ENCODE measurements around the gene CDKN2B-AS1.

Gene CDKN2B-AS1

DNA sequence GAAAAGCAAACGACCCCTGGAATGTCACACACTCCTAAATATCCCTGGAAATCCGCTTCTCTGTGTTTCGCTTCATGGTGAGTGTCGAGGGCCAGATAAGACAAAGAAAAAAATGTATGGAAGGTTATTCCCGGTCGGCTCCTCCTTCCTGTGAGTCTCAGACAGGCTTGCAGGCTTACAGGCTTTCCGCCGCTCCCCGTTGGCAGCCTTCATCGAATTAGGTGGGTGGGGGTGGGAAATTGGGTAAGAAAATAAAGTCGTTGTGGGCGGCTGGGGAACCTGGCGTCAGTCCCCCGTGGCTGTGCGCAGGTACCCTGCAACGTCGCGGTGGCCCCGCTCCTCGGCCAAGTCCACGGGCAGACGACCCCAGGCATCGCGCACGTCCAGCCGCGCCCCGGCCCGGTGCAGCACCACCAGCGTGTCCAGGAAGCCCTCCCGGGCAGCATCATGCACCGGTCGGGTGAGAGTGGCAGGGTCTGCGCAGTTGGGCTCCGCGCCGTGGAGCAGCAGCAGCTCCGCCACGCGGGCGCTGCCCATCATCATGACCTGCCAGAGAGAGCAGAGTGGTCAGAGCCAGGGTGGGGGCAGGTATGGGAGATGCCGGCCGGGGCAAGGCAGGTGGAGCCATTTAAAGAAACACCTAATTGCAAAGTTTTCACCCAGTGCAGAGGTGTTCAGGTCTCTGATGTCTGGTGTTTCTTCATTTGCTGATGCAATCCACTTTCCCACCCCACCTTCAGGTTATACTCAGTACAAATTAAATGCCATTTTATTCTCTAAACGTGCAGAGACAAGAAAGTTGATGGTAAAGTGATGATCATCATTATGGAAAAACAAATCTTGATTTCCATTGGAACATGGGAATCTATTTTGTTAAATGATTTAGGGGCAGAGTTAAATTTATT is 11.4 kb downstream of the CDKN2B-AS1 start:
- no peak for DNase-seq (ENCODE audit: low read depth)

DNA sequence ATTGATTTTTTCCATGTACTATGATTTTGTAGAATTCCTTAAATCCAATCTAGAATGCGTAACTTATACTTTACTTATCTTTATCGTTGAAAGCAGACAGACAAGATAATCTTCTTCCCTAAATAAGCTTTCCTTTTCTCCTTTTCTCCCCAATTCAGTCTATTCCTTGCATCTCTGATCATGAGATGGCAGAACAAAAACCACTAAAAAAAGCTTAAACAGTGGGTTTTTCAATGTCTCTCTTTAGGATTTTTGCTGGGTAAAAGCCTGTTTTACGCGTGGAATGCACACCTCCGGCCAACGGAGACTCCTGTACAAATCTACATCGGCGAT is 13.8 kb downstream of the CDKN2B-AS1 start:
- DNase-seq (ENCODE audit: low read depth) = no peak

DNA sequence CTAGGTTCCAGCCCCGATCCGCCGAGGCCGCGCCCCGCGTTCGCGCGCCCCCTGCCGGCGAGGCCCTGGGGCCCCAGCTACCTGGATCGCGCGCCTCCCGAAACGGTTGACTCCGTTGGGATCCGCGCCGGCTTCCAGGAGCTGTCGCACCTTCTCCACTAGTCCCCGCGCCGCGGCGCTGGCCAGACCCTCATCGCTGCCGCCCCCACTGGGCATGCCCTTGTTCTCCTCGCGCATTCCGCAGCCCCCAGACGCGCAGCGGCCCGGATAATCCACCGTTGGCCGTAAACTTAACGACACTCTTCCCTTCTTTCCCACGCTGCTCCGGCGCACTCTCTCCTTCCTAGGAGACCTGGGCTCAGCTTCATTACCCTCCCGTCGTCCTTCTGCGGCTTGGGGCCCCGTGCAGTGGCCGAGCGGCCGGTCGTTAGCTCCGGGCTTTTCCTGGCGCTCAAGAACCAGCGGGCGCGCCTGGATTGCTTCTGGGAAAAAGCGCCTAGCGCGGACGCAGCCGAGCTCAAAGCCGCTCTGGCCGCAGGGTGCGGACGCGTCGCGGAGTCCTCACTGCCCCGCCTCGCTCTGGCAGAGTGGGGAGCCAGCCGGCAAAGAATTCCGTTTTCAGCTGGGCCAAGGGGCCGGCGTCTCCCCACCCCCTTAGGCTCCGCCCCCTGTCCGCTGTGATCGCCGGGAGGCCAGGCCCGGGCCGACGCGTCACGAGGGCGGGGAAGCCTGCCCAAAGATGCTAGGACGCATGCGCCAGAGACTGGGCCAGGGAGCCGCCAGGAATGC is 14.3 kb downstream of the CDKN2B-AS1 start, which contains the start of gene CDKN2B:
TSS of gene CDKN2B (minus strand) at position 589 of the 789 bp plus-strand sequence. CDS start at position 237, 352 bp downstream.
- peak; percentile 97 for DNase-seq (ENCODE audit: low read depth)

DNA sequence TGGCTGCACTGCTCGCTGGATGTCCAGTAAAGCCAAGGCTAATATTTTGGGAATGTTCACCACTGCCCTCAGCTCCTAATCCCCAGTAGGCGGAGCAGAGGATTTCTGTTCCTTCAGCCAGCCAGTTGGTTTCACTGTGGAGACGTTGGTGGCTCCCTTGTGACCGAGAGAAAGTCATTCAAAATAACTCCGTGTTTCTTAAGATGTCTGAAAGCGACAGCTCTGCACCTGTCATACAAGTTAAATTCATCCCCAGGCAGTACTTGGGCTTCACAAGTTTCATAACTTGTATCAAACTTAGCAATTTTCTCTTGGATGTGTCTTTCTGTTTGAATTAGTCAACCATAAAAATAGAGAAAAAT is 14.9 kb downstream of the CDKN2B-AS1 start:
- no peak for DNase-seq (ENCODE audit: low read depth)

DNA sequence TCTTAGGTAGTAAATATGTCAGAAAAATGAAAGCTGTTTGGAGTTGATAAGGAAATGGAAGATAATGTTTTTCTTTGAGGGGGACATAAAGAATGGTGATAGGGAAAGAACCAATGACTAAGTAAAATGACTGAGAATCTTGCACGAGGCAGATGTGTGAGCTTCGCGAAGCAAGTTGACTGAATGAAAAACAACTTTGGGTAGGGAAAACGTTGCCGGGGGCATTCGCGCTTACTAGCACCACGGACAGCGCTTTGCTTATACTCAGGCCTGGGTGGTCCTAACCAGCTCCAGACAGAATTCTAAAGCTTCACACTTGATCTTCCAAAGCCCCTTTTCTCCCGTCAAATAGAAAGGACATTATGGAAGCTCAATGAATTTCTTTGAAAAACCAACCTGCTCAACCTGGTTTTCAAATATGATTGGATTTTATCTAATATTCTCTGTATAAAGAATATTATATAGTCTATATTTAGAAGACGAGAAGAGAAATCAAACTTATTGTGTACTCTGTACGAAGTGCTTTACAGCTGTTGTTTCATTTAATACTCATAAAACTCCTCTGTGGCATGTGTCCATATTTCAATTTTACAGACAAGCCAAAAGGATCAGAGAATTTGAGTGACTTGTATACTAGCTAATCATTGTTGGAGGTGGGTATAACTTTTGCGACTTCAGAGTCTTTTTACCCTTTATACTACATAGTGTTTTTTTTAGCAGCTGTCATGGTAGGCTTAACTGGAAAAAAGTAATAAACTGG is 16.5 kb downstream of the CDKN2B-AS1 start:
- no peak for DNase-seq (ENCODE audit: low read depth)

DNA sequence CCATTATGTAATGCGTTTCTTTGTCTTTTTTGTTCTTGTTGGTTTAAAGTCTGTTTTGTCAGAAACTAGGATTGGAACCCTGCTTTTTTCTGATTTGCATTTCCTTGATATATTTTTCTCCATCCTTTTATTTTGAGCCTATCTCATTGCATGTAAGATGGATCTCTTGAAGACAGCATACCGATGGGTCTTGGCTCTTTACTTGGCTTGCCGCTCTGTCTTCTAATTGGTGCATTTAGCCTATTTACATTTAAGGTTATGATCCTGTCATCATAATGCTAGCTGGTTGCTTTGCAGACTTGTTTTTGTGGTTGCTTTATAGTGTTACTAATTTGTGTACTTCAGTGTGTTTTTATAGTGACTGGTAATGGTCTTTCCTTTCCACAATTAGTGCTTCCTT is 27.8 kb downstream of the CDKN2B-AS1 start:
- no peak for DNase-seq (ENCODE audit: low read depth)

DNA sequence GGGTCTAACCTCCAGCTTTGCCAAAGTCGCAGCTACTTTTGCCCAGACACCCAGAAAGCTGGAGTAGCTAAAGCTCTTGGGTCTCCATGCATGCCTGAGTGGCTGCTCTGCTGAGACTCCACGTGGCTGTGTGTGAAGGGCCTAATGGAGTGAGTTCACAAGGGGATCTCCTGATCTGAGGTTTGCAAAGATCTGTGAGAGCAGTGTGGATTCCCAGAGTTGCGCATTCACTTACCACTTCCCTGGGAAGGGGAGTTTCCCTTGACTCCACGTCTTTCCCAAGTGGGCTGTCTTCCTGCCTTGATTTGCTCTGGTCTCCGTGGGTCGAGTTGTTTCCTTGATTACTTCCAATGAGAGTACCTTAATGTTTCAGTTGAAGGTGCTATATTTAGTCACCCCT is 32.1 kb downstream of the CDKN2B-AS1 start:
- DNase-seq (ENCODE audit: low read depth) = no peak

DNA sequence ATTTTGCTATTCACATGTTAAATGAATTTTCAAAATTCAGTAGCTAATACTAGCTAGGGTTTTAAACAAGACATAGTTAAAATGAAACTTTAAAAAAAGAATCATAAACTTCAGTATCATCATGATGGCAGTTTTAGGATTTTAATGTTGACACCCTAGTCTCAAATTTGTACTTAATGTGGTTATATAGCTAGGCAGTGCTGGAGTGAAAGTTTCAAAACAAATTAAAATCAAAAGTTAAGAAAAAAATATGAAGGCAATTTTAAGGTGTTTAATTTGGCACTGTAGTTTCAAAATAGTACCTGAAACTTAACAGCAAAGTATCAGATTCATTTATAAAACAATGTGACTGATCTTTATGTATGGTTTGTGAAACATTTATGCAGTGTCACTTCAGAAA is 33.8 kb downstream of the CDKN2B-AS1 start:
- DNase-seq (ENCODE audit: low read depth) = no peak

DNA sequence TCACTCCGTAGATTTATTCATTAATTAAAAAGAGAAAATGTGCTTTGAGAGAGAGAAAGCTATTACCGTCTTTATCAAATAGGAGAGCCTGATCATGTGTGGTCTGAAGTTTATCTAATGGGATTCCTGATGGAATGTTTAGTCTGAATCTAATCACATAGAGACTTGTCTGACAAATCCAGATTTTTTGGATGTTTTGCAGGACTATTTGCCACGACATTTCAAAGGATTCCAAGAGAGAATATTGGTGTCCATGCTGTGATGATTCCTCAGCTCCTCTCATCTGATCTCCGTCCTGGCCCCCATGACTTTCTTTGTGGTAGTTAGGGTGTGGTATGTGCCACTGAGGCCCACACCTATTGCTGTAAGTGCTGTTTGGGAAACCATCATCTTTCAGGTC is 34.6 kb downstream of the CDKN2B-AS1 start:
- no peak for DNase-seq (ENCODE audit: low read depth)

DNA sequence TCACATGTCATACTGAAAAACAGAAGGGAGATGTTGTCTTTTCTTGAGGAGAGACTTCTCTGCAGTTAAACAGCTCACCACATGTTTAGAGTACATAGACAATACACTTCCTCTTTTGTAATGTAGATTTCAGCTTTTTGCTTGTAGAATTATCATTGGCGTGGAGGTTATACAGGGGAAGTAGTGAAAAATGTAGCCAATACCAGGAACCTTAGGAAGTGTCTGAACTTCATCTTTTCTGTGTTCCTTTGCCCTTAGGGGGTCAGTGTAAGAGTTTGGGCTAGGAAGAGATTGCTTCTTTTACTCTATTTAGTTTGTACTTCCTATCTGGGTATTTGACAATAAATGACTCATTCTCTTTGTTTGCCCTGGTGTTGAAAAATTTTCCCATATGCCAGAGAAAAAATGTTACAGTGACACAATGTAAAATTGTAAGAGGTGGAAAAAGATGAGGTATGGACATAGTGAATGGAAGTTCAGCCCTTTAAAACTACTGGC is 35.6 kb downstream of the CDKN2B-AS1 start:
- DNase-seq (ENCODE audit: low read depth) = peak; percentile 71

DNA sequence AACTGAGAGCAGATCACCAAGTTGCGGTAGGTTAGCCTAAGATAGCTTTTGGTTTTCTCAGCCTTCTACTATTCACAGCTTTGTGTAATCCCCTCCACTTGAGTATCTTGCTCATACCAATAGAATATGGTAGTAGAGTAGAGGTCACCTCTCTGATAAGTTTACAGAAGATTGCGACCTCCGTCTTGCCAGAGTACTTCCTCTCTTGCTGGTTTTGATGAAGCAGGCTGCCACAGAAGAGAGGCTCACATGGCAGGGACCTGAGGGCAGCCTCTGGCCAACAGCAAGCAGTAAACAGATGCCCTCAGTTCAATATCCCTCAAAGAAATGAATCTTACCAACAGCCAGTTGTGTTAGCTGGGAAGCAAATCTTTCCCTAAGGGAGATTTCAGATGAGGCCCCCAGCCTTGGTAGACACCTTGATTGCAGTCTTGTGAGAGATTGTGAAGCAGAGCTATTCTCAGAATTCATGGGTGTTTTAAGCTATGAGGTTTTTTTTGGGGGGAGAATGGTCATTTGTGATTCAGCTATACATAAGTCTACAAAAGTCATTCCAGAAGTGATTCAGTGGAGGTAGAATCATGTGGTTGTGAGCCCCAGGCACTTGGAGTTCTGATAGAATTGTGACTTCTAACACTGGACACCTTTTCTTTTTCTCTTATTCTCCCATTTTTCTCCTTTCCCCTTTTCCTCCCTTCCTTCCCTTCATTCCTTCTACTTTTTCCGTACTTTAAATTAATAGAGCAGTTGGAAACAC is 37.2 kb downstream of the CDKN2B-AS1 start:
- DNase-seq (ENCODE audit: low read depth) = no peak

DNA sequence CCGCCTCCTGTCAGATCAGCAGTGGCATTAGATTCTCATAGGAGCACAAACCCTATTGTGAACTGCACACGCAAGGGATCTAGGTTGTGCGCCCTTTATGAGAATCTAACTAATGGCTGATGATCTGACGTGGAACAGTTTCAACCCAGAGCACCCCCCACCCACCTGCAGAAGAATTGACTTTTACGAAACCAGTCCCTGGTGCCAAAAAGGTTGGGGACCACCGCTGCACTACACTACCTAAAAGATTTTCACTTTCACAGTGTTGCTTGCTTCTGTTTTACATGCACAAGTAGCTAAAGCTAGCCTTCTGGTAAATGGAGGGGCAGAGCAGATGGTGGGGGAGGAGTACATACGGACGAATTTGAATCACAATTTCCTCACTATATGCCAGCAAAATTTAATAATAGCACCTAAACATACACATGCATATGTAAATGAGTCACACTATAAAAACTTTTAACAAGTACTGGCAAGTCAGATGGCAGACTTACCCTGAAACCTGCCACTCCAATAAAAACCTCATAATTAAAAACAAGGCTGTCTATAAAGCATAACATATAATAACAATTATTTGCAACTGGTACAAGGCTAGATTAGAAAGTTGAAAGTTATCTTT is 38.5 kb downstream of the CDKN2B-AS1 start:
- DNase-seq (ENCODE audit: low read depth) = no peak

DNA sequence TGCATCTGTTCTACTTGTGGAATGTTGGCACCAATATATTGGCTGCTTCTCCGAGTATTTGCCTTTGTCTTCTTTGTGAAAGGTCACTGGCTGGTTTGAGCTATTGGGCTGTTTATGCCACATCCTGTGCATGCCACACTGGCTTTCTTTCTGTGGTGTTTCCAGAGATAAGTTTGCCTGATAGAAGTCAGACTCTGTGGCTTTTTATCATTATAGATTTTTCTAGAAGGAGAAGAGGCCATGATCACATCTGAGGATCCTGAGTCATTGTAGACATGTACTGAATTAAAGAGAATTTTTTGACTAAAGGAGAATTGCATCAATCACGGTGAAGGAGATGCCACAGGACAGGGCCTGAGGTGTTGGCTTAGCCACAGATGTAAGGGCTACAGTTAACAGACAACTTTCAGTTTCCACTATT is 41.0 kb downstream of the CDKN2B-AS1 start:
- DNase-seq (ENCODE audit: low read depth) = peak; percentile 30

DNA sequence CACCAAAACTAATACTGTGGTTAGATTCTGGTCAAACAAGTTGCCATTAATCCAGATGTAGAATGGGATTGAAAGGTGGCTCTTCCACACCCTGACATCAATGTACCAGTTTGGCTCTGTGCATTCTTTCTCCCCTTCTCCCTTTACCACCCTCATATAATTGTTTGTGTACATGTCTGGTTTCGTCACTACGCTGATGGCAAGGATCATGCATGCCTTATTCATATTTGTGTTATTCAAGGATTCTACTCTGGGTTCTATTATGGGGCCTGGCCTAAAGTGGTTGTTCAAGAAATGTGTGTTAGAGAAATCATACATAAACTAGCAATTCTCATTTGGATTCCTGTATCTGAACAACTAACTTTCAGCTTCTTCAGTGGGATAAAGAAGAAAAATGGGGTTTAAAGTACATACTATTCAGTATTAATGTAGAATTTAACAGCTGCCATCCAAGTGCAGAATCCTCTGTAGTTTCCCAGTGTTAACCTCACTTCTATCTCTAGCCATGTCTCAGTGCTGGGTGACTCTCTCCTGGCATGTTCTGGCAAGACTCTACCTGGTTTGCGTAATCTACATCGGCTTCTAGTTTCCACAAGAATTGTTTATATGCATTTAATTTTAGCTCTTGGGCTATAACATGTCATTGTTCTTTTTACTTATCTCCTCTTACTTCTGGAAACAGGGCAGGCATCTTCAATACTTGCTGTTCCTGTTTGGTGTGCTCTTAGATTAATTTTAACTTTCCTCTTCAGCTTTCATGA is 42.5 kb downstream of the CDKN2B-AS1 start:
- peak; percentile 71 for DNase-seq (ENCODE audit: low read depth)

DNA sequence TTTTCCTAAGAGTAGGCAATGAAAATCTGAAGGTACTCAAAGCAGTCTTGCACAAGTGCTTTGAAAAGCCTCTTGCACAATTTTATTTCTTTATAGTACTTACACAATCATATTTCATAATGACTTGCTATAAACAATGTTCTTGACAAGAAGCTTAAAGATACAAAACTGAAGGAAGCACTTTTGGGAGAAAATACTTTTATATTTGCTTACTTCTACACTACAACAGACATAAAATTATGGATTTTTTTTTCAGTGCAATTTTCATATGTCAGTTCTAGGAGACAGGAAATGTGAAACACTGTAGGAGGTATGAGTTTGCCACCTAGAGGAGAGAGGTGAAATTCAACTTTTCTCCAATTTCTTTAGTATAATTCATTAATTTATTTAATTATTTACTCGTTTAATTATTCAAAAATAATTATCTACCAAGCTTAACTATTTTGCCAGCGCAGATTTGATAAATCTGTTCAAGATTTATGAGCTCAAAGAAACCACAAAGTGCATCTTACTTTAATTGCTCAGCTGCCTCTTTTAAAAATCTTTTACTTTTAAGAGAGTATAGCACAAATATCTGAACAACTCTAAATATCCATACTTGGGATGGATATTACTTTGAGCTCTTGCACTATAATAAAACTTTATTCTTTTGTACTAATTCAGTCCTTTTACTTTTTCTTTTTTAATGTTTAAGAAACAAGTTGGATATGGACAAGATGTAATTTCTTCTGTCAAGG is 43.5 kb downstream of the CDKN2B-AS1 start:
- DNase-seq (ENCODE audit: low read depth) = peak; percentile 83

DNA sequence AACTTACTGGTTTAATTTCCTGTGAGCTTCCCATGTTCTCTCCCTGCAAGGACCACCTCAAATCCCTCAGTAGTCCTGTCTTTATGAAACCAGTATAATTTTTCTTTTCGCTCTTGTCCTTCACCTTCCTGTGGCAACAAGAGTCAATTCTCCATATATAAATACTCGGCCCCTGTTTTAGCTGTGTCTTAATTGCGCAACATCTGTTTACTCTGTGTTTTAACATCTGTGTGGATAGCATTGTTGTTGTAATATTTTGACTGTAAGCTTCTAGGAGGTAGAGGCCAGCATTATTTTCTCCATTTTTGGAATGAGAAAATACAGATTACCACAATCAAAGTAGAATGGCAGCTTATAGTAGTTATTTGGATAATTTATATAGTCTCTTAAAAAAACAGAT is 44.7 kb downstream of the CDKN2B-AS1 start:
- DNase-seq (ENCODE audit: low read depth) = peak; percentile 27

DNA sequence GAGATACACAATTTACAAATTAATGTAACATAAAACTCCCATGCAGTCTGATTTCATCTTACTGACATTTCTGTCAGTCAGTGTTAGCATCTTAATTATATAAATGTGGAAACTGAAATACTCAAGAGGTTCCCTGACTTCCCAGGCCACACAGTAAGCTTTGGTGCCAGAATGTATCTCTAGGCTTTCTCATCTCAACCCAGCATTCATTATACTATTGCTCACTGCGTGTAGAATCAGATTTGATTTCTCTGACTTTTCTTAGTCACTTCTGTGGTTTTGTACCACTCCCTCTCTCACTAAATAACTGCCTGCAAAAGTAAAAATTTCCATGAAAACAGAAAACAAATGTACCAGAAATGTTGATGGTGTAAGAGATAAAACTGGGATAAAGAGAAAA is 46.2 kb downstream of the CDKN2B-AS1 start:
- peak; percentile 65 for DNase-seq (ENCODE audit: low read depth)

DNA sequence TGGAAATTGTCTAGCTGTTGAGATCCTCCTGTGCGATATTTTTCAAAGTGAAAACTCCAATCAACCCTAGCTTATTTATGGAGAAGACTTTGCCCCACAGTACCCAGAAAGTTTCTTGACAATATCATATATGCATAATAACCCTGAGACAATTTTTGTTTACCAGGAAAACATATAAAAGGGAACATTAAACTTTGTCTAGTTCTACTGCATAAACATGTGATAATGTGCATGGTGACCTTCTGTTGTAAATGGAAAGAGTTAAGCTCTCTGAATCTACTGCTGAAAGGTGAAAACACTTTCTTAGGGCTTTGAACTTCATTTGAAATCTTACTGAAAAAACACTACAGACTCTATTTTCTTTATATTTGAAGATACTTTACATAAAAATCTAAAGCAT is 46.8 kb downstream of the CDKN2B-AS1 start:
- no peak for DNase-seq (ENCODE audit: low read depth)

DNA sequence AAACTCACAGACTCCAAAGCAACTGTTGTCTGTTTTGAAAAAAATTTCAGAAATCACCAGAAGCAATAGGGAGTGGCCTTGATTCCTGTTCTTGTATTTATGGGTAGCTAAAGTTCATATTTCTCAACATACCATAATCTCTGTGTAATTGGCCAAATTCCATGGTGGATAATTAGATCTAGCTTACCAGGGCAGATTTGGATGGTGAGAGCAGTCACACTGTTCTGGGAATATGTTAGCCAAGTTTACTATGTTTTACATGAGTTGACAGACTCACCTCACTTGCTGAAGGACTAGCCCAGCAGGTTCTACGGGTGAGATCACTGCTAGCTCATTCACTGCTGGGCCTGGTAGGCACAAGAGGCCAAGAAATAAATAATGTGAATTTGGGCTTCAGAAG is 47.2 kb downstream of the CDKN2B-AS1 start:
- DNase-seq (ENCODE audit: low read depth) = peak; percentile 58

DNA sequence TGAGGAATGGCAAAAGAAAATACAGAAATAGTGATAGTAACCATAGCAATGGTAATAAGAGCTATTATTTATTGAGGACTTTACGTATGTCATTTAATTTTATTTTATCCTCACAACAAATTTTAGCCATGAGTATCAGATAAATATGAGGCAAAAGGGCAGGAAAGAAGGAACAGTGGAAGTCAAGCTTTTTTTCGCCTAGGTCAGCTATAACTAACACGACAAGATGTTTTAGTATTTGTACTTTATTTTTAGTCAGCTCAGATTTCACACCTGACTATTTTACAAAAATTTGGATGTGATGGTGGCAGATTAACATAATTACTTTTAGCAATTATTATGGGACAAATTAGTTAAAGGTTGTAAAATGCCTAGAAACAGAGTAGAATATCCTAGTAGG is 49.3 kb downstream of the CDKN2B-AS1 start:
- no peak for DNase-seq (ENCODE audit: low read depth)
